HG03575 (cell line): ENCODE measurements around the gene SPATS2L.

Experiments used
- ATAC-seq: cut with Tn5 transposase; IDR thresholded peaks from one replicate; pipeline ENCODE4 v1.9.1; 2021; ENCODE audit not compliant: unreplicated experiment, insufficient number of reproducible peaks, low FRiP score; ENCODE audit errors: extremely low read depth

SPATS2L gene

DNA sequence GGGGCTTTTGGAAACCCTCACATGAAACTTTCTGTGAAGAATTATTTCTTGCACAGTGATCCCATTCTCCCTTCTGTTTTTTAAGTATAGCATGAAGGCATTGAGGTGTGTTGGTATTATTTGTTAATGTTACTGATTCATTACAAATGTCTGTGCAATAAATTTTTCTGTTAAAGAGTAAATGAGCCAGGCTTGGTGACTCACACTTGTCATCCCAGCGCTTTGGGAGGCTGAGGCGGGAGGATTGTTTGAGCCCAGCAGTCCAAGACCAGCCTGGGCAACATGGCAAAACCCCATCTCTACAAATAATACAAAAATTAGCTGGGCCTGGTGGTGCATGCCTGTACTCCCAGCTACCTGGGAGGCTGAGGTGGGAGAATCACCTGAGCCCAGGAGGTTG, 115.6 kb downstream of the SPATS2L start:
- ATAC-seq: no peak

DNA sequence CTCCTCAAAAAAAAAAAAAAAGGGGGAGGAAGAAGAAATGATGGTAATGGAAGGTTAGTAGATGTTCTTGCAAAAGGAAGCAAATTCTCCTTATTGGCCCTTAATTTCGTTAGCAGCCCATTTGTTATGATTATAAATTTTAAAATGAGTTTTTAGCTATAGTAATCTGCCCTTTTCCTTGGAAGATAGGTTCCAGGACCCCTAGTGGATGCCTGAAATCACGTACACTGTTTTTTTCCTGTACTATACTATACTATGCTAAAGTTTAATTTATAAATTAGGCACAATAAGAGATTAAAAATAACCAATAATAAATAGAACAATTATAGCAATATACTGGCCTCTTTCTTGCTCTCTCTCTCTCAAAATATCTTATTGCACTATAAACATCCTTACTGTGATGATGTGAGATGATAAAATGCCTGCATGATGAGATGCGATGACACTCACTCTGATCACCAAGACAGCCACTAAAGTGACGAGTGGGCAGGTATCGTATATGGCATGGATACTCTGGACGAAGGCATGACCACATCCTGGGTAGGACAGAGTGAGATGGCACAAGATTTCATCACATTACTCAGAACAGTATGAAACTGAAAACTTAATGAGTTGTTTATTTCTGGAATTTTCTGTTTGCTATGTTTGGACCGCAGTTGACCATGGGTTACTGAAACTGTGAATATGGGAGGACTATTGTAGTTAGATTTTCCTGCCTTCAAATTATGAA, 116.2 kb downstream of the SPATS2L start:
- no peak for ATAC-seq

DNA sequence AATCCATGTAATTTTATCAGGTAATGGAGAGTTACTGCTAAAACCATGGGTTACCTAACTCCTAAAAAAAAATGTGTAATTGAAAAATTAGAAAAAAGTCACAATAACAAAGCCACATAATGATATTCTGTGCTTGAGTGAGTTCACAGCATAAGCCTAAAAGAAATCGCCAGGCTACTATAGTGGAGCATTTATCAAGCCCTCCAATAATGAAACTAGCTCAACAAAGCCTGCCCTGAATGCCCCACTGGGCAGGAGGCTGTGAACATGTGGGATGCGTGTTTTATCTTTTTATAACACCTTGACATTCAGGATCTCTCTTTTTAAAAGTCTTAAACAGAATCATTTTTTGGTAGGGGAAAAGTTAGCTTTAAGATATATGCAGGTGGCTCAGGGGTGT, 117.0 kb downstream of the SPATS2L start:
- ATAC-seq: no peak

DNA sequence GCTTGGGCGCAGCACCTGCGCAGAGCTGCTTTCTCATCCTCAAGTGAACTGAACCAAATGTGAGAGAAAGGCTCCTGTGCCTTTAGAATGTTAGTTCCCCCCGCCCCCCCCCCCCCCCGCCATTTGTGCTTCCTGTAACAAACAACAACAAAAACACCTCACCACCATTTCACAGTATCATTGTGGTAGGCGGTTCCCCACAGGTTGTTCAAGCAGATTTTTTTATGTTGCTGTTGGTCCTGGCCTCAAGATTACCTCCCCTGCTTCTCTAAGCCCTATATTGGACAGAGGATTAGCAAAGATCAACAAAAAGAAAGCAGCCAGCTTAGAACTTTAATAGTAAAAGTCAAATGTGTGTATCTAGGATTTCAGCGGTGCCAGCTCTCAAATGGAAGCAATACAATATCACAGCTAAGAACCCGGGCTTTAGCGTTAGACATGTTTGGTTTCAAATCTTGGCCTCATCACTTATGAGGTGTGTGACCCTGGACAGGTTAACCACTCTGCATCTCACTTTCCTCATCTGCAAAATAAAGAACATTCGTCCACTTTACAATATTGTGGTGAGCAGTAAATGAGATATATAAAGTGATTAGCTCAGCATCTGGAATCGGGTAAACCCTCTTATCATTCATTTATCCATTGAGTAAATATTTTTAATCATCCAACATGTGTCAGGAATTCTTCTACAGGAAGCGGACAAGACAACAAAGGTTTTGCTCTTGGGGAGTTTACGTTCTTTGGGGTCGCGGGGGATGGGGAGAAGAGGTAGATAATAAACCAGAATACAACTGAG, 118.7 kb downstream of the SPATS2L start:
- no peak for ATAC-seq

DNA sequence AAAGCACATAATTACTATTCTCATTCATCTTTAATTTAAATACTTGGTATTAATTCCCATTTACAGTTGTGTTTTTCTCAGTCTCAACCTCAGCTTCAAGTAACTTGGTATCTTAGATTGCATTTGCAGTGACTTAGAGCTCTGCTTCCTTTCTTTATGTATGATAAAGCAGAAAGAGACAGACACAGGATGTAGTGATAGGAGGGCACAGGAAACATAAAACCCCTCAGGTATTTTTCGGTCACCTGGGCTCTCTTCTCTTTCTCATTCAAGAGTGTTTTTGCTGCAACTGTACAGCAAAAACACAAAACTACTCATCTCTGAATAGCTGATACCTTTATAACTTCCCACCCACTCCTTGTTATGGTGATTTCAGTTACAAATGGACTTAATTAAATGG, 120.3 kb downstream of the SPATS2L start:
- no peak for ATAC-seq

DNA sequence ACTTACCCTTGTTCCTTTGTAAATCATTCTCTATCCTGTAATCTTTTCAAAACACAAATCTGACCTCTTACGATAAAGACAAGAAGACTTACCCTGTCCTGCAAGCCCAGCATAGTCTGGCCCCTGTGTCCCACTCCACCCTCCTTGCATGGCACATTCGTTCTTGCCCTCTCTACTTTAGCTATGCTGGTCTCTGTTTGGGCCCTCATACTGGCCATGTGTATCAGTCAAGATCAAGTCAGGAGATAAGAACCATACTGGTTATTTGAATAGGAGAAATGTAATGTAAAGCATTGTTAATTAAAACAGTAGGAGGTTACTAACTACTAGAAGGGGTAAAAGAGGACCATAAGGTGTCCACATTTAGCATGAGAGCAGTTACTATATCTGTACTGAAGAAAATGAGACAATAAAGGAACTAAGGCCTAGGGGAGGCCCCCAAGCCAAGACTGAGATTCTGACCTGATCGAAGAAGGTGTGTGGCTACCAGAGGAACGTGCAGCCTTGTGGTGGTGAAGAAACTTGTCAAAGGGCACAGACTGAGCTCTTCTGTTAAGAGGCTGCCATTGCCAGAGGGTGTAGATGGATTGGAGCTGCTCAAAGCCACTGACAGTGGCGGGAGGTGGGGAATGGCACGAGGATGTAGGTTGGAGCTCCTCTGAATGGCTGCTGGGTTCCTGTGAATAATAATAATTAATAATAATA, 122.6 kb downstream of the SPATS2L start:
- ATAC-seq: no peak

DNA sequence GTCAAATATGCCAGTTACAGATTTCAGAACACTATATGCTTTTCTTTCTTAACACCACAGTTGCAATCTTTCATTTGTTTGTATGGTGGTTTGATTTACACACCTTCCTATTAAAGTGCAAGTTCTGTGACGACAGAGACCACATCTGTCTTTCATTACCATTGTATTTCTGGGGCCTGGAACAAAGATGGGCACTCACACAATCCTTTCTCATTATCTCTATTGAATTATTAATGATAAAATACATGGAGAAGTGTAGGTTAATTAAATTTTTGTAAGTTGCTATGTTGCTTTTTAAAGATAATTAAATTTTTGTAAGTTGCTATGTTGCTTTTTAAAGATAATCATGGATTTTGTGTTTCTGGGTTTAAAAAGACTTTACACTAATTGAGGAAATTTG, 123.5 kb downstream of the SPATS2L start:
- ATAC-seq: no peak

DNA sequence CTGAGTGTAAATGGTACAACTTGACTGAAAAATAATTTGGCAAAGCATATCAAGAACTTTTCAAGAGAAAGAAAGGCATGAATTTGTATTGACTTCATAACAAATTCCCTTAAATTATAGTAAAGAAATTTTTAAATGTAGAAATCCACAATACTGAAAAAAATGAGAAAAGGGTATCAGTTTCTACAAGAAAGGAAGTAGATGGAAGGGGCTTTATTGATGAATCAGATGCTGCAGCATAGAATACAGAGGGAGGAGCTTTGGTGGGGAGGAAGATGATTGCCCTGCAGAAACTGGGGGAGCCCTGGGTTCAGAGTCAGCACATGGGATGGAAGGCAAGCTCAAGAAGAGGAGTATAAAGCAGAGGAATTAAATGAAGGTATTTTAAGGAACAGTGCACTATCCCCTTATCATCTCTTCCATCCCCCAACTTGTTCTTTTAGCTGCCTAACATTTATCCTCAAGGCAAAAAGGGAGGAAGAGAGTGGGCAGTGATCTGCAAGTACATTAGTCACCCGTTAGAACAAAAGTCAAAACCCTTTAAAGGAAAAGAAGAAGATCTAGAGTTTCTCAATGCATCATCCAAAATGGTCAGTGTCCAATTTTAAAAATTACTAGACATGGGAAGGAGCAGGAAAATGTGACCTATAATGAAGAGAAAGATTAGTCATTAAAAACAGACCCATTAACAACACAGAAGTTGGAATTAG, 125.7 kb downstream of the SPATS2L start:
- no peak for ATAC-seq

DNA sequence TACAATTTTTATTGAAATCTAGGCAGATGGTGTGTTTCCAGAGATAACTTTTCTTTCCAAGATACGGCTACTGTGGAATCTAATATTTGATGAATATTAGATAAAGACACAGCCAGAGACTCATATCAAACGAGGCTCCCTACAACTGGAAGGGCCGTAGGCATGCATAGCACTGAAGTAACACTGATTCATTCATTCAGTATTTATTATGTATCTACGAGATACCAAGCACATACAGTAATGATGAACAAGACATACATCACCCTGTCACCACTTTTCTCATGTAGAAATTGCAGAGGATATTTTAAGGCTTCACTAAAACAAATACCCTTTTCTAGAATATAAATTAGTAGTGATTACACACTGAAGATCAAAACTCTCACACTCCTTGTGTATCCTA, 128.9 kb downstream of the SPATS2L start:
- ATAC-seq: no peak

DNA sequence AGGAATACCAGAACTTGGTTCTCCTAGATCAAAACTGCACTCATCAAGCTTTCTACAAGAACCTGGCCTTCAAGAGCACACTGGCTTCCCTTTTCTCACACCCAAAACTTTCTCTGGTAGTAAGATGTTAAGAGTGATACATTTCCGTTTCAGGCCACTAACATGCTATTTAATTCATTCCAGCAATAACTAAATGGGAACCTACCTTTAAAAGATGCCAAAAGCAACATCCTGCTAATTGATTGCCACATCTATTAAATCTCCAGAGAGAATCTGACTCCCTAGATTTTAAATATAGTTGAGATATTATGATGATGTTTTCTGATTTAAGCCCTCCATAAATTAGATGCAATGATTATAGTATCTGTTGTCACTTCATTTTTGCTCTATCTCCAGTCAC, 131.8 kb downstream of the SPATS2L start:
- no peak for ATAC-seq

DNA sequence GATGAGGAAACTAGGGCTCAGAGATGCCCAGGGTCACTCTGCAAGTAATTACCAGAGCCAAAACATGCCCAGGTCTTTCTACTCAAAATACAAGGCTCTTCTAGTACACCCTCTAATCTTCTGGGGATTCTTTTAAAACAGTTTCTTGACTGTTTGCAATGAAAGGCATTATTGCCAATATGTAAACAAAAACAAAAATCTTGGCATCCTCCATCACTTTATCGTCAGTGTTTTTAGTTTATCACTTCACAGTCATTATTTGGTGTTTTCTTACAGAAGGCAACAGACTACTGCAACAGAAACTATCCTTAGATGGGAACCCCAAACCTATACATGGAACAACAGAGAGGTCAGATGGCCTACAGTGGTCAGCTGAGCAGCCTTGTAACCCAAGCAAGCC, 132.4 kb downstream of the SPATS2L start:
- no peak for ATAC-seq

DNA sequence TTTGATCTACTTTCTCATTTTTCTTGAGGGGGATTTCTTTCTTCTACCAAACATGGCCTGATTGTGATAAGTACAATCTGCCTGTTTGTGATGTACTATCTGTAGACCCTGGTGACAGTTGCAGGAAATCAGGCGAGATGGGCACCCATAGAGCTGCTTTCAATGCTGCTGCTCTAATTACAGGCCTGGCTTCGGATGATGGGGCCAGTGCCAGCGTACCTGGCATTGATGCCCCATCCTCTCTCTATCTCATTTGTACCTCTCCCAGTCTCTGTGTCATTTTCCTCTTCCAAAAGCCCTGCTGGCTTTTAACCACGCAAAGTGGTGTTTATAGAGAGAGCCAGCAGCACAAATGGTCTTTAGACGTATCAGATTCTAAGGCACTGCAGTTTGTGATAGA, 133.5 kb downstream of the SPATS2L start:
- ATAC-seq: no peak

DNA sequence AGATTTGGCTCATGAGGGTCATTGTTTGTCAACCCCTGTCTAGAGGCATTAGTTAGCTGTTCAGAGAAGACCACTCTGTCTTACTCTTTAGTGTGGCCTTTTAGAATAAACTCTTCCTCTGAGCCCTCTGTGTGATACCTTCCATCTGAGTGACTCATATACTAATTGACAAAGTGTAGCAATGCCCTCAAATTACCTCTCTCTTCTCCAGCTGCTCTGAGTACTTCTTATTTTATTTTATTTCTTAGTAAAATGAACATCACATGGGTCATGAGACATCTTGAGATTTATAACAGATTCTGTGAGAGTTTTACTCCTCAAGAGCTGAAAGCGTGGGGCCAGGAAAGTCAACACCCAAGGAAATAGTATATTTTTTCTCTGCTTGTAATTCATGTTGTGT, 136.0 kb downstream of the SPATS2L start:
- no peak for ATAC-seq

DNA sequence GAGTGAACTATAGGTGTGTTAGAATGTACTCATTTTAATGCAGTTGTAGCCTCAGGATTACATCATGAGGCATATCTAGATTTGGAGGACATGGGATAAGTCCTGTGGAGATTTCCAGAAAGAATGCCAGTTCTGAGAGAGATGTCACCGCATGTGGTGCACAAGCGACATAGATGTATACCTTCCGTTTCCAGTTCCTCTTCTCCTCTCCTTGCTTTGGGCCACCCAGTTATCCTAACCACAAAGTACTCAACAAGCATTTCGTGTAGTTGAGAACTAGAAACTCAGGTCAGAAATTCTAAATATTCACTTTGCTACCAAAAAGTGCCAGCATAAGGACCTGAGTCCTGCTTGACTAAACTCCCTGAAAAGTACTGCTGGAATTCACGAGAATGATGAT, 136.9 kb downstream of the SPATS2L start:
- no peak for ATAC-seq

DNA sequence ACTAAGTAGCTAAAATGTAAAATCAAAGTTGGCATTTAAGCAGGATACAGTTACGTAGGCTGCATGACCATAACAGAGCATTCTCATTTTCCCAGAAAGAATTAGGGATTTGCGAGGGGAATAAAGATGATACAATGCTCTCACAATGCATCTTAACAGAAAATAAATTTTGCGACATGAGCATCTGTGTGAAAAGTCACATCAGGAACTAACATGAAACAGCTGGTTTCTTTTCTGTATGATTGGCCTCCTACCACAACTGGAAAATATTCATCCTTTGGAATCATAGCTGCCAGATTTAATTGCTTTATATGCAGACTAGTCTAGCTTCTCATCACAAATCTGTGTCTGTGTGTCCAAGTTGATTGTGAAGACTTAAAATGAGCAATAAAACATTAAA, 137.4 kb downstream of the SPATS2L start:
- no peak for ATAC-seq

DNA sequence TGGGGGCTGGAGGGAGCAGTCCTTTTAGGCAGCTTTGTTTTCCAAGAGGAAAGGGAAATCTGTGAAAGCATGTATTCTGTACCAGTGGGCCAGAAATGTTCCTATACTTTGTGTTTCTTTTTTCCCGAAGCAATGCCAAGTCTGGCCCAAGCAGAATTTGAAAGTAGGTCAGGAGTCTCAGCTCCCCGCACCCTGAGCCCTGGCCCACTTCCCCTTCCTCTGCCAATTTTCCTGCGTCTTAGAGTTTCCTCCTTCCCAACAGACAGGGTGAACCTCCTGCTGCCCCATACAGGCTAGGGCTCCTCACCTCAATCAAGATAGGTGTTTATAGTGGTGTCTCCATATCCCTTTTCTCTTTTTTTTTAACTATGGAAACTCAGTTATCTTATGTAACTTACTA, 138.0 kb downstream of the SPATS2L start:
- ATAC-seq: no peak

DNA sequence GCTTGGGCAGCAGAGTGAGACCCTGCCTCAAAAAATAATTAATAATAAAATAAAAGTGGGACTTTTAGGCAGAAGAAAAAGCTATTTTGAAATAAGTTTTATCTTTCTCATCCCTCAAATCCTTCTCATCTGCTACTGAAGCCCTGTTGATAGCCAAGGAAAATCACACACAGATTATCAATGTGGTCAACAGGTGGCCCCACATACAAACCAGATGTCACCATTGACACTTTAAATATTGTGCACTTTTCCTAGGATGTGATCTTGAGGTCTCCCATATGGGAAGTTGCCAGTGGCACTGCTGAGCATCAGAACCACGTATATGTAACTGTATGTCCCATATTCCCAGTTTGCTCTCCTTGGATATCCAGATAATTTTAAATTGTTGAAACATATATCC, 138.8 kb downstream of the SPATS2L start:
- ATAC-seq: no peak

DNA sequence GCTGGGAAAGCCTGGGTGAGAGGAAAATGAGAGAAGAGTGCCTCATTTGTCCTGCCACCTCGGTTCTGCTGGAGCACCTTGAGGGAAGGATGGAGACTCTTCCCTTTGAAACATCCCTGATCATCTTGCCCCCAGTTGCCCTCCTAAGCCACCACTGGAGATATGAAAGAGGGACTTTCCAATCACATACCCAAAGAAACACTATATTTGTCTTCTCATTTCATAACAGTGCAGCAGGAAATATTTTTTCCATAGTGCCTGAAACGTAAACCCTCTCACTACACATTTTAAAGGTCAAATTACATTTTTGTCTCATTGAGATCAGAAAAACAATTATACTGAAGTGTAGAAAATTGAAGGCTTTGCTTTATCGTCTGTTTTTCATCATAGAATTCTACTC, 140.1 kb downstream of the SPATS2L start:
- ATAC-seq: no peak

DNA sequence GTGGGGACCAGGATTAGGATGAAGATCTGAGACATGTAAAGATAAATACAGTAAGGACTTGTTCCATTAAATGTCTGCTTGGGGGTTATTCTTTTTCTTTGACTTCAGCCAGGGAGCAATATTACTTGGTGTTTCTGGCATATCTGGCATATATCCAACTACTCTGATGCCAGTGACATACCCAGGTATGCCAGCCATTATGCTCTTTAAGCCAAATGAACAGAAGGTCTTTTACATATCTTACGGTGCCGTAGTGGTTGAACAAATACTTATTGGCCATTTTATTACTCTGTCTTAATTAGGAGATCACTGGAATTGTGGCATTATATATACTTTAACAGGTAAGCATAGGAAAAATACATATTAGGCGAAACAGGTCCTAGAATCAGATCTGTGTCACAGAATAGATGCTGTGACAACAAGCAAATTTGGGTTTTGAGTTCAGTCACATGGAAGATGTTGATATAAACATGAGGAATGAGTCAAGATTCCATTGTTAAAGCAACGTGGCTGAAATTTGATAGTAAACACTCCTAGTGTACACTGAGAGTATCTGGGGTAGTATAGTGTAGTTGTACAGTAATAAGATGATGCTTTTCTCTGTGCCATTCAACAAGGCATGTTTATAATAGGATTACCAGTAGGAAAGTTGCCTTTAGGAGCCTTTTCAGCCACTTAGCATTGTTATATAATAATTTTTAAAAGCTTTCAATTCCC, 140.8 kb downstream of the SPATS2L start:
- ATAC-seq: no peak
